T-helper 2 cell (primary cell): Measurements from ENCODE around the gene SLC39A11.

ENCODE experiments used
- DNase-seq, 5 experiments: peaks; one replicate each; pipeline versions ENCODE4 v3.0.0 to v3.0.0-alpha.2; 2012 to 2022

SLC39A11 gene

DNA sequence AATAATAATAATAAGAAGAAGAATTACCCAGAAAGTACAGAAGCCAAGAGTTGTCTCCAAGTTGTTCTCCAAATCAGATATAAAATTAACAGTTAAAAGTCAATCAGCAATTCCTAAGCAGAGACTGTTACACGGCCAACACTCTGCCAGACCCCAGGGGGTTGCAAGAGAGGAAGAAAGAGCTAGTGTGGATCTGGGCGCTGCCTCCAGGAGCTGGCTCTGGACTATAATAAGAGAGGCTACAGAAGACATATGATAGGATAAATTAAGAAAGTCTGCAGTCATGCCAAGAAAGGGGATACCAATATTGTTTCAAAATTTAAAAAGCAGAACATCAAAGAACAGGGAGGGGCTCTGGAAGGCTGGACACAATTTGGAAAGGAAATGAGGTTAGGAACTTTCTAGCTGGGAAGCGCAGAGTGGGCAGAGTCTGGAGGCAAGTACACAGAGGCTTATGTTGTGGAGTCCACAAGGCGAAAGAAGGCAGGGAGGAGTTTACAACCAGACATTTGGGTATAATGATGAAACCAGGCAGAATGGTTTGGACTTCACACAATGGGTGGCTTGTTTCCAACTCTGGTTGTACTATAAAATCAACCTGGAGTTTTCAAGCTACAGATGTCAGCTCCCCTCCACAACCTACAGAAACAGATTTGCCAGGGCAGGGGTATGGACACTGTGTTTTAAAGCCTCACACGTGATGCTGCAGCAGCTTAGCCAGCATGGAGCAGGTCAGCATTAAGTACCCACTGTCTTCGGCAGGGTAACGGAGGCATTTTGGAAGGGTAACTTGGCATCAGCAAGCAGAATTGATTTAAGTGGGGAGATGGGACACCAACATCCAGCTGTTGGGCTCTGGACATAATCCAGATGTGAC is 49.4 kb downstream of the SLC39A11 start:
- DNase-seq = no peak

DNA sequence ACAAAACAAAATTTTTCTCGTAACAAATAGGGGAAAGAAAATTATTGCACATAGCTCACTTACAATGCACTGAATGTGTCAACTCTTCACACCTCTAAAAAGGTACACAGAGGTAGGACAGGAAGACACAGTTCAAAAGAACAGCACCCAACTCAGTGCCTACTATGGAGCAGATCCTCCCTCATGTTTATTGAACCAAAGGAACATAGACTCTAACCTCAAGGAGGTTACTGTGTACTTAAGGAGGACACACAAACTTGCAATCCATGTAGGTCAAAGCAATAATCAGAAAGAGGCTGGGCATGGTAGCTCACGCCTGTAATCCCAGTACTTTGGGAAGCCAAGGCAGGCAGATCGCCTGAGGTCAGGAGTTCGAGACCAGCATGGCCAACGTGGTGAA is 50.3 kb downstream of the SLC39A11 start:
- no peak for DNase-seq

DNA sequence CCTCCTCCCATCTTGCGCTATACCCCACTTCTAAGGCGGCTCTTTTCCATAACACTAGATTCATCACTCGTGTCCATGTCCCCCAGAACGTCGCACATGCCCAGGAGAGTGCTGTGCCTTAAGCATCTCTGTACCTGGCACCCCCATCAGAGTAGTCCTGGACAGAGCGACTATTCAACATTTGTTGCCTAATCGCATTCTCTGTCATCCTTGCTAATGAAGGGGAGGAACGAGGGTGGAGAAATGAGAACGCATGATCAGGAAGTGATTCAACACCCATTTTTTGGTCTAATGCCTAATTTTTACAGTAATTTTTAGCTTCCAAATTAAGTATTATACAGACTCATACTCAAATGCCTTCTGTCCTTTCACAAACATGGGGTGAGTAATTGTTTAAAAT is 53.2 kb downstream of the SLC39A11 start:
- DNase-seq = no peak

- no peak for DNase-seq
Measured at GRCh38 chr17:73031472-73031871, 61.0 kb downstream of the SLC39A11 start.

- DNase-seq = no peak
Measured at GRCh38 chr17:73030995-73031394, 61.5 kb downstream of the SLC39A11 start.

DNA sequence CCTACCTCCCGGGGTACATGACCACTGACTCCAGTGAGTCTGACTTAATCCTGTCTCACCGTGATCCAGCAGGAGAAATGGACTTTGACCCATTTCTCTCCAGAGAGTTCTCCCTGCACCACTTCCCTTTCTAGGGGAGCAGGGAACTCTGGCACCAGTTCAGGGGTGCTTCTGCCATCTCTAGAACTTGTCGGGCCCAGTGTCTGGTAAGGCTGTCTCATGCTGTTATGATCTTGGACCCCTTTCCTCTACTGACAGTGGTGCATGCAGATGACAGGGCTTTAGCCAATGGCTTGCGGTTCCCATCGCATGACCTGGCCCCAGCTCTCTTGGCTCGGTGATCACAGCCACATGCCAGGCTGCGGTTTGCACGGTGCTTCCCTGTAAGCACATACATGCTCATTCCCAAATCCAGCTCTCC is 62.0 kb downstream of the SLC39A11 start:
- DNase-seq = no peak

DNA sequence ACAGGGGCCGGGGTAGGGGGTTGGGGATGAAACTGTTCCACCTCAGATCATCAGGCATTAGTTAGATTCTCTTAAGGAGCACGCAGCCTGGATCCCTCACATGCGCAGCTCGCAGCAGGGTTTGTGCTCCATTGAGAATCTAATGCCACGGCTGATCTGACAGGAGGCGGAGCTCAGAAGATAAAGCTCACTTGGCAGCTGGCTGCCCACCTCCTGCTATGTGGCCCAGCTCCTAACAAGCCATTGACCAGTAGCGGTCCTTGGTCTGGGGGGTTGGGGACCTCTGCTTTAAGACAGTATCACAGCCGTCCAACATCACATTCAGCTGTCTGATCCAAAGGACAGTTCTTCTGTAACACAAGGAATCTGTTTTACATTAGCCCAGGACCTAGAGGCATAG is 62.5 kb downstream of the SLC39A11 start:
- no peak for DNase-seq

DNA sequence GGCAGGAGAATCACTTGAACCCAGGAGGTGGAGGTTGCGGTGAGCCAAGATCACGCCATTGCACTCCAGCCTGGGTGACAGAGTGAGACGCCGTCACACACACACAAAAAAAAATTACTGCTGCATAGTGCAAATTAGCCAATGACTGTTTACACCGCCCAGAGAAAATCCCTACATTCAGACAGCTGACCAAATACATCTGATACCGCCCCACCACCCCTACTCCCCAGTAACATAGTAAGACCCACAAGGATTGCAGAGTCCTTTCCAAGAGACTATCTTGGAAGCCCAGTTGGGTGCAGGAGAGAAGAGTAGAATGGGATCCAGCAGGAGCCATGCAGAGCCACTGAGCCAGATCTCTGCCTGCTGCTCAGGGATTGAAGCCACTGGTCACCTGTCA is 63.5 kb downstream of the SLC39A11 start:
- DNase-seq = no peak

DNA sequence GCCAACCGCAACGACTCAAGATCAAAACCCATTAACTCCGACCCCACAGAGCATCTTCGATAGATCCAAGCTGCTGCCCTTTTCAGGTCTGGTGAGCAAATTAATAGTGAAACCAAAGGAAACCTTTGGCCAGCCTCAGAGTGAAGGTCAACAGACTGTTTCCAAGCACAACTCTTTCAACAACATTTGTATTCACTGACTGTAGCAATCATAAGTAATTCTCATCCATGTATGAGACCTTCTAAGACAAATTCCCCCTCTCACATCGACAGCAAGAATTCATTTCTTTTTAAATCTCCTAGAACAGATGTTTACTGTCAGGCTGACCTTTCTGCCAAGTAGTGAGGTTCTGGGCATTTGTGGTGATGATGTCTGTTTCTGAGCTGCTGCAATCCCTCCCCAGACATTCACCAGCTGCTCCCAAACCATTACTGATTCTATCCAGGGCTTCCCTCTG is 64.2 kb downstream of the SLC39A11 start:
- no peak for DNase-seq

DNA sequence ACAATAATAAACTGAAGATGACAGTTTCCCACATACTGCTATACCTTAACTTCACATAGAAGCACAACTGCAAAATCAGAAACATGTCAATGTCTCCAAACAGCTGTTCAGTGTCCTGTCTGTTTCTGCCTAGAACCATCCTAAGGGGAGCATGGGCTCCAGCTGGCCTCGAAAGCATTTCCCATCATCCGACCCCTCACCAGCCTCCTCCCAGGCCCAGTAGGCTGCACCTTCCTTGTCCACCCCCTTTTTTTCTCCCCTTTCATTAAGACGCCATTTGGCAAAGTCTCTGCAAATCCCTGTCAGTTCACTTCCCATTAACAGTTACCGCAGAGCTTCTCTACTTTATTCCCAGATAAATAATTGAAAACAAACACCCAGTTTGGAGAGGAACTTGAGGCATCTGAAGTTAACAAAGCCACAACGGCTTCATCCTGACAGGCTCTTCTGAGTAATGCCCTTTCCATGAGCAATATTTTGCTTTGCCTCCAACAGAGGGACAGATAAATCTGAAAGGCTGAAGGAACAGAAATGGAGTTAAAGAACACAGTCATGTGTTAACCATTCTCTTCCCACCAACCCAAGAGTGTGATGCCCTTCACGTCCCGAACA is 65.3 kb downstream of the SLC39A11 start:
- no peak for DNase-seq

DNA sequence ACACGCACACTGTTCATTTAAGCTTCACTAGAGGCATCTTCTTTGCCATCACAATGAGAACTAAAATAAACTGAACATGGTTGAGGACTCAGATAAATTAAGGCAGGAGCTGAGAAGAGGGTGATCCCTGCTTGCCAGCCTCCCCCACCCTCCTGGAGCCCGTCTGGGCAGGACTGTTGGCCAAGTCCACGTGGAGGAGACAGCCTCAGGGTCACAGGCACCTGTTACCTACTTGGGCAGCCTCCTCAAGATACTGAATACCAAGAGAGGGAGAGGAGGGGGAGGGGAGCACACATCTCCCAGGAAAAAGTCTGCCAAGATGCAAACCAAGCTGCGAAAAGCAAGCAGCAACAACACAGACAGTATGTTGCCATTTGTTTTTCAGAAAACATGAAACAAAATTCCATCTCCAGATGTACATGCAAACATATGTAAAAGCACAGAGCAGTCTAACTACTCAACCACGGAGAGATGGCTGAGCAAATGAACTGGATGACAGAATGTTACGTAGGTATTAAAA is 67.4 kb downstream of the SLC39A11 start:
- no peak for DNase-seq

- DNase-seq = no peak
Measured at GRCh38 chr17:73023759-73024158, 68.7 kb downstream of the SLC39A11 start.

DNA sequence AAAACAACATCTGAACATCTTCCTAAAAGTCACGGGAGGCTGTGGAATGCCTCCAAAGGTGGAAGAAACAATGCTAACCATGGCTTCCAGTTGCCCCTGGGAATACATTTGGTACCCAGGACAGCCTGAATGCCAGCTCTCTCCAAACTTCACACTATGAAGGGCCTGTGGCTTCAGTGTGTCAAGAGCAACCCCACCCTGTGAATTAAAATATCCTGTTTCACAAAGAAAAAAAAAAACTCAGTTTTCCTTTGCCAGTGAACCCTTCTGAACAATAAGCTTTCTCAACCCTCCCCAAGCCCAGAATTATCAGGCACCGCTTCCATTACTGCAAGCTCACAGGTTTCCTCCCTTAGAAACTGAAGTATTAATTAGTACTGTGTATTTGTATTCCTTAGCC is 69.8 kb downstream of the SLC39A11 start:
- no peak for DNase-seq

DNA sequence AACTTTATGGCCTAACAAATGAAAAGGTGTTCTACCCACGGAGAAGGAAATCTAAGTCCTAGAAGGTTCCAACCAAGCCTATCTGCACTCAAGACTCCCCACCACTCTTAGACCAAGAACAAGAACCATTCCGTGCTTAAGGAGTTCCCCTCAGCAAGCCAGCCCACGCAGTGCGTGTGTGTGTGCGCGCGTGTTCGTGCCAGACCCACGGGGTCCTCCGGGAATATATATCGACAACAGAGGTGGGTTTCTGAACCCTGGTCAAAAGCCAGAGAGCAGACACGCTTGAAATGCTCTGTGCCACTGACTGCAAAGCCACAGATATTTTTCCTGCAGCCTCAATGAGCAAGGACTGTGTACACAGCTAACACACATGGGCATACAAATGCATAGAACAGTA is 70.7 kb downstream of the SLC39A11 start:
- no peak for DNase-seq

- no peak for DNase-seq
Measured at GRCh38 chr17:73020110-73020509, 72.4 kb downstream of the SLC39A11 start.

GRCh38 chr17:73018599-73018998 is 73.9 kb downstream of the SLC39A11 start:
- no peak for DNase-seq

GRCh38 chr17:73017658-73018057 is 74.8 kb downstream of the SLC39A11 start:
- no peak for DNase-seq

GRCh38 chr17:73015722-73016276 is 76.7 kb downstream of the SLC39A11 start:
- DNase-seq = no peak

DNA sequence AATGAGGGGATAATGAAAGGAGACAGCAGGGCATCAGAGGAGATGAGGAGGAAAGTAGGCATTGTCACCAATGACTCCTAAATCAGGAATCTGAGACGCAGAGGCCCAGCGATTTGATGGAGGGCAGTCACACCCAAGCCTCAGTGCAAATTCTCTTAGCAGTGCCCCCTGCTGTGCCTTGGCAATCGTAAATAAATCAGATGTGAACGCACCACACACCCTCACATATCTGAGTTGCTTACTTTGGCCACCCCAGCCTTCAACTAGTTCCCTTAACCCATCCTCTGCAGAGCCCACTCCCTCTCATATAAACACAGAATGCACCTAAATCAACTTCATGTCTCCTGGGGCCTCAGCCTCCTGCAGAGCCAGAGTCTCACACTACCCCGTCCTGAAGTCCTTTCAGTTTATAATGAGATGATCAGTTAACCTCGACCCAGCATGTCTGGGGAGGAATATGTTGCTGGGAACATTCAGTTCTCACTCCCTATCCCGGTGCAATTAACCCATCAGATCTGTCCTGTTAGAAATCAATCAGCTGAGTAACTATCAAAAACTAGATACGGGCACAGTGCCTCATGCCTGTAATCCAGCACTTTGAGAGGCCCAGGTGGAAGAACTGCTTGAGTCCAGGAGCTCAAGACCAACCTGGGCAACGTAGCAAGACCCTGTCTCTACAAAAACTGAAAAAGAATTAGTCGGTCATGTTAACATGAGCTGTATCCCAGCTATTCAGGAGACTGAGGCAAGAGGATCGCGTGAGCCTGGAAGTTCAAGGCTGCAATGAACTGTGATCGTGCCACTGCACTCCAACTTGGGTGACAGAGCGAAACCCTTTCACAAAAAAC is 78.4 kb downstream of the SLC39A11 start:
- no peak for DNase-seq

GRCh38 chr17:73013301-73013700 is 79.2 kb downstream of the SLC39A11 start:
- DNase-seq = no peak

DNA sequence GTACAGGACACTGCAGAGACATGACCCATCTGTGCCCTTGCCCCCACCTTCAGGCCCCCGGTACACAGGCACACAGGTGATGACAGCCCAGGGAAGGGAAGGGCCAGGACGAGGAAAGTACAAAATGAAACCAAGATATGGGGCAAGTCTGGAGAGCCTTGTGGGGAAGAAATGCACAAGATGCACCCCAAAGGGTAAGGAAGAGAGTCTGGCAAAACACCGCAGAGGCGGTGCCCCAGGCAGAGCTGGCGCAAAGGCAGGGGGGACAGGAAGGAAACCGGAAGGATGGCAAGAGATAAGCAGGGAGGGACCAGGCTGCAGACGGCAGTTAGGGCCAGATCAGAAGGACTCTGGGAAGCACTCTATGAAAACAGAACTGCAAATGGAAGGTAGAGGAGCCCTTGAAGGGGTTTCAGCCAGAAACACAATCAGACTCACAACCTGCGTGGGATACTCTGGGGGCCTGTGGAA is 81.4 kb downstream of the SLC39A11 start:
- peak in 1 of 5 experiments; percentile 9 for DNase-seq

DNA sequence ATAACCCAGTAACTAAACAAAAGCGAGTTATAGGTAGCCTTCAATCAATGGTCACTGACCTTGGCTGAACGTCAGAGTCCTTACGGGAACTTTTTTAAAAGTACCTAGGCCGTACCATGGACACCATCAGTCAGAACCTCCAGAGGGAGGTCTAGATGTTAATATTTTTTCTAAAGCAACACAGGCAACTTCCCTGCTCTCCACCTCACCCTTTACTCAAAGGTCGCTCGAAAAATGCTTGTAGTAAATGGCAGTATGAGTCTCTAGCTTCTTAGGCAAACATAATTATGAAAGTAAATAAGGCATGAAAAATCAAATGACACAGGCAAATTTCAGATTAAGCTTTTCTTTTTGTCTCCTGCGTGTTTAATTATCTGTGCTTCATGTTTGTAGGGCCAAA is 82.1 kb downstream of the SLC39A11 start:
- no peak for DNase-seq

- DNase-seq = no peak
Measured at GRCh38 chr17:73007407-73007806, 85.1 kb downstream of the SLC39A11 start.
